HFFc6 (cell line): ENCODE data around the gene OR14A2. TPM values are rescaled to one million over a fixed set of nuclear protein-coding genes. Genes with fewer than 3 reads are reported as not detected.

ENCODE experiments used
- DNase-seq: peaks from one replicate; pipeline ENCODE4 v3.0.0-alpha.2; 2018
- H3K27ac Mint-ChIP-seq: 2 replicates; pipeline ENCODE4 v1.8.0; 2020; ENCODE audit warnings: mild to moderate bottlenecking, mixed read lengths
- H3K27me3 Mint-ChIP-seq: 2 replicates; pipeline ENCODE4 v1.8.0; 2021; ENCODE audit warnings: mild to moderate bottlenecking, moderate library complexity, mixed read lengths; ENCODE audit not compliant: insufficient read depth
- H3K36me3 Mint-ChIP-seq: 2 replicates; pipeline ENCODE4 v1.8.0; 2021; ENCODE audit warnings: low read depth, mixed read lengths
- H3K4me1 Mint-ChIP-seq: 2 replicates; pipeline ENCODE4 v1.8.0; 2020; ENCODE audit warnings: low read depth, mixed read lengths
- H3K4me3 Mint-ChIP-seq: 2 replicates; pipeline ENCODE4 v1.8.0; 2020; ENCODE audit warnings: mild to moderate bottlenecking, moderate library complexity, mixed read lengths
- H3K9me3 Mint-ChIP-seq: 2 replicates; pipeline ENCODE4 v1.8.0; 2020; ENCODE audit warnings: mild to moderate bottlenecking, mixed read lengths
- CTCF ChIP-seq: fragments of 200-600 bp; sonication (generic); IDR thresholded peaks from 2 replicates; pipeline ENCODE4 v1.5.0; 2021; ENCODE audit warnings: antibody characterized with exemption, mild to moderate bottlenecking
- total RNA-seq, 6 experiments: library from RNA; stranded (reverse); fragmentation: NEBNext Ultra II Directional; extraction: Animal tissue kit (Norgen Biotek cat#: 25700); gene quantifications; 2 replicates in 1 of 6; 3 replicates in 5 of 6; pipeline ENCODE4 v1.2.3, GENCODE V29; 2021

The OR14A2 gene
- total RNA-seq, 6 experiments from 2014 or later = not detected

GRCh38 chr1:247681288-247681897, 66.5 kb downstream of the OR14A2 start:
- Mint-ChIP-seq H3K36me3 (no peaks in the 10 kb centered on the region), H3K27ac (no peak overlapping the region), H3K4me1 (peaks cover 9% of the 10 kb centered on the region; the same call in 1 of the 2 replicates), H3K27me3 (no peaks in the 10 kb centered on the region), H3K9me3 (peaks cover 5% of the 10 kb centered on the region; the same call in 1 of the 2 replicates), H3K4me3 (no peak overlapping the region)
- TF ChIP-seq CTCF = peak; percentile 80
- DNase-seq = peak; percentile 11

DNA sequence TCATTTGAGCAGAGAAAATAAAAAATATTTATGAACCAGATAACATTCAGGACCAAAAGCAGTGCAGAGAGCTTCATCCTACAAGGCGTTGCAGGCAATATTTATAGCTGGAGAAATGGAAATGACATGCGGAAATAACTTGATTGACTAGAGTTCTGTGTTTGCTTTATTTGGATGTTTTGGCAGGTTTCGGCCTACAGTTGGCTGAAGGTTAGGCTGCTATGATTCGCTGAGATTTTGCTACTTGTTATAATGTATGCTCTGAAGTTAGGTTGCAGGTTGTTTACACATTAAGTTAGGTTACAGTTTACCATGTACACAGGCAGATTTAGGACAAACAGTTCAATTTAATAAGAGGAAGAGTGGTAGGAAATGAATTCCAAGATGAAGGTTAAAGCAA, 67.8 kb downstream of the OR14A2 start:
- Mint-ChIP-seq H3K36me3 (no peaks in the 10 kb centered on the region), H3K4me3 (no peak overlapping the region), H3K27ac (no peak overlapping the region)

DNA sequence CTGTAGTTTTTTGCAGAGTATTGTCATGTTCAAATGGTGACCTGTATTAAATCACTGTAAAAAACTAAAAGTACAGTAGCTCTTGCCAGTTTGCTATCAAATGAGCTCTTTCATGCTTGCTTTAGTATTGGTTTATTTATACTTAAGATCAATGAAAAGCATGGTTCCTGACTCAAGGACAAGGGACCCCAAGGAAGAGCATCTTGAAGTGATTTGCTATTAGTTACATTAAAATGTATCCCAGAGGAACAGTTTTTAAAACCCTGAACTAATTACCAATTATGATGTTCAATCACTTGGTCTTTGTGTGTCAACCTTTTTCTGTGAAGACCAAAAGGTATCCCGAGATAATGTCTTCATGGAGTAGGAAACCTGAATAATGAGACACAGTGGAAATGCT, 68.3 kb downstream of the OR14A2 start, which contains the start of gene OR13G1:
Gene OR13G1 (minus strand): TSS at position 101 of the 400 bp plus-strand sequence. CDS start 6,698 bp downstream, outside the sequence.
- H3K4me1 Mint-ChIP-seq = peaks cover 9% of the 10 kb centered on the region; the same call in 1 of the 2 replicates
- no peaks in the 10 kb centered on the region for H3K36me3 Mint-ChIP-seq
- H3K27ac Mint-ChIP-seq = no peak within 1 kb of the TSS
- H3K9me3 Mint-ChIP-seq = peaks cover 11% of the 10 kb centered on the region
- no peak within 1 kb of the TSS for H3K4me3 Mint-ChIP-seq
- no peak for DNase-seq
- no peaks in the 10 kb centered on the region for H3K27me3 Mint-ChIP-seq
- no peak for TF ChIP-seq CTCF

More for the DNA sequence above, 67.8 kb downstream of the OR14A2 start:
- DNase-seq = no peak
- Mint-ChIP-seq H3K9me3 (peaks cover 7% of the 10 kb centered on the region), H3K4me1 (peaks cover 9% of the 10 kb centered on the region; the same call in 1 of the 2 replicates), H3K27me3 (no peaks in the 10 kb centered on the region)
- TF ChIP-seq CTCF = no peak

Other genes starting within 250 kb of the OR14A2 start
- gene OR2C3, start 211.7 kb downstream of the OR14A2 start, total RNA-seq = not detected
- gene GCSAML, start 199.0 kb downstream of the OR14A2 start, total RNA-seq = not detected
- gene OR2G2, start 159.8 kb downstream of the OR14A2 start, total RNA-seq = not detected
- not detected for gene OR2G3, start 142.6 kb downstream of the OR14A2 start, total RNA-seq
- gene OR13G1, start 68.4 kb downstream of the OR14A2 start, total RNA-seq = not detected
- gene OR6F1, start 31.5 kb downstream of the OR14A2 start, total RNA-seq = not detected
- not detected for gene OR14K1, start 9.5 kb downstream of the OR14A2 start, total RNA-seq
- not detected for gene OR1C1, start 12.4 kb upstream of the OR14A2 start, total RNA-seq
- not detected for gene OR14A16, start 76.0 kb upstream of the OR14A2 start, total RNA-seq
- gene OR11L1, start 93.8 kb upstream of the OR14A2 start, total RNA-seq = not detected
- gene TRIM58, start 109.0 kb upstream of the OR14A2 start, total RNA-seq = not detected
- not detected for gene OR2W3, start 147.4 kb upstream of the OR14A2 start, total RNA-seq
- not detected for gene OR2T8, start 172.1 kb upstream of the OR14A2 start, total RNA-seq
- gene OR2AJ1, start 176.7 kb upstream of the OR14A2 start, total RNA-seq = not detected
- not detected for gene OR2L8, start 200.7 kb upstream of the OR14A2 start, total RNA-seq
- not detected for gene OR2AK2, start 217.1 kb upstream of the OR14A2 start, total RNA-seq